NCI-H2227 treated with DMSO at 0.1 percent for 48 hours (cell line): ENCODE measurements around the gene STK24.
A peak's percentile ranks its signal among the peaks of the same experiment; 100 is the strongest.

Experiments
- DNase-seq: peaks from one replicate; lab custom pipeline; 2025; lab: John Stamatoyannopoulos, UW

The STK24 gene

GRCh38 chr13:98406971-98407370 lies 169.9 kb downstream of the STK24 start:
- DNase-seq, result no peak

- no peak for DNase-seq
These were observed 170.5 kb downstream of the STK24 start for GRCh38 chr13:98406427-98406826.

GRCh38 chr13:98405690-98406344 lies 171.1 kb downstream of the STK24 start:
- DNase-seq, result no peak

- peak; percentile 67 for DNase-seq
These were observed 171.8 kb downstream of the STK24 start for GRCh38 chr13:98405107-98405571.

- DNase-seq, result no peak
These were observed 173.8 kb downstream of the STK24 start for GRCh38 chr13:98403076-98403475.

GRCh38 chr13:98401934-98402333 lies 175.0 kb downstream of the STK24 start:
- no peak for DNase-seq

- DNase-seq, result no peak
These were observed 177.2 kb downstream of the STK24 start for GRCh38 chr13:98399756-98400155.

GRCh38 chr13:98398581-98398980 lies 178.3 kb downstream of the STK24 start:
- no peak for DNase-seq

- DNase-seq, result no peak
These were observed 179.0 kb downstream of the STK24 start for GRCh38 chr13:98397861-98398260.

- DNase-seq, result no peak
These were observed 179.7 kb downstream of the STK24 start for GRCh38 chr13:98397221-98397620.

- no peak for DNase-seq
These were observed 180.7 kb downstream of the STK24 start for GRCh38 chr13:98396071-98396710.
